DMS 273 (cell line): ENCODE results near the gene VAC14.
A peak's percentile ranks its signal among the peaks of the same experiment; 100 is the strongest.

Source experiments
- DNase-seq: peaks from one replicate; lab custom pipeline; 2025; ENCODE audit not compliant: unreplicated experiment; lab: John Stamatoyannopoulos, UW

Gene VAC14

GRCh38 chr16:70764632-70765031 is 36.3 kb downstream of the VAC14 start:
- no peak for DNase-seq

DNA sequence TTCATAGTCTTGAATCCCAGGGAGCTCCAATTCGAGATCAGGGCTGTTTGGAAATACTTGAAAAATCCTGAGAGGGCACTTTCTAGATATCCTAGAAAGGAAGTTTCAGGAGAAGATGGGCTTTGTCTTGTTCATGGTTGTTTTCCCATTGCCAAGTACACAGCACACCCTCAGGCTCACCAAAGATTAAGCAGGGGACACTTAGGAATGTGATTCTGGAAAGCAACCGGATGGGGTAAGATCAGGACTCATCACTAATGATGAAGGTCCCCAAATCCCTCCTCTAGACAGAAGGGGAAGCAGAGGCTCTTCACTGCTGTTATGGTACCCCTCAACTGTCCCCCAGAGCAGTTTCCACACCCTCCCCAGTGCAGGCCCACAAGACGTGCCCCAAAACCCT is 40.7 kb downstream of the VAC14 start:
- DNase-seq: no peak

DNA sequence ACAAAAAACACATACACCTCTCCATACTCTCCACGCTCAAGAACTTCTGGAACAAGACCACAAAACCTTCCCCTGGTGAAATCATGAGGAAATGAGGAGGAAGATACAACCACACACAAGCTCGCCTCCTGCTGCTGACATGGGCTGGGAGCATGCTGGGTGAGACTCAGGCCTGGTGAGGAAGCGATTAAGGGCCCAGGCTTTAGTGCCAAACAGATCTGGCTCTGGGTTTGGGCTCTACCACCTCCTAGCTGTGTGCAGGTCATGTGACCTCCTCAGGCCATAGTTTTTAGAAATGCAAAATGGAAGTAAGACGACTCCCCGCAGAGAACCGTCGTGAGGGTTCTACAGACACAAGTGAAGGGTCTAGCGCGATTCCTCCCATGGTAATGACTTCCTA is 41.3 kb downstream of the VAC14 start:
- no peak for DNase-seq

DNA sequence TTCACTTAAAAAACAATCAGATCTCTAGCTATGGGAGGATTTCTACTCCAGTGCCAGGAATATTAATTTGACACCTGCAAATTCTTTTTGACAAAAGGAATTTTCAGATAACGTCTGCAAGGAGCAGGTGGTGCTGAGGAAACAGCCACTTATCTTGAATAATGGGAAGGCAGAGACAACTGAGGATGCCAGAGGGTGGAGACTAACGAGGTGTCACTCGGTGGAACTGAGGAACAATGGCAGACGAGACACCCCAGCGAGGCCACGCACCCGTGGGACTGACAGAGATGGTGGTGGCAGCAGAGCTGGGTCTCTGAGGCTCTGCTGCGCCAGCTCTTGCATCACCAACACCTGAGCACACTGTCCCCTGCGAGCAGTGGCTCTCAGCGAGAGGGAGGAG is 42.2 kb downstream of the VAC14 start:
- no peak for DNase-seq

- DNase-seq: no peak
Observed at GRCh38 chr16:70757183-70757582, 43.8 kb downstream of the VAC14 start.

DNA sequence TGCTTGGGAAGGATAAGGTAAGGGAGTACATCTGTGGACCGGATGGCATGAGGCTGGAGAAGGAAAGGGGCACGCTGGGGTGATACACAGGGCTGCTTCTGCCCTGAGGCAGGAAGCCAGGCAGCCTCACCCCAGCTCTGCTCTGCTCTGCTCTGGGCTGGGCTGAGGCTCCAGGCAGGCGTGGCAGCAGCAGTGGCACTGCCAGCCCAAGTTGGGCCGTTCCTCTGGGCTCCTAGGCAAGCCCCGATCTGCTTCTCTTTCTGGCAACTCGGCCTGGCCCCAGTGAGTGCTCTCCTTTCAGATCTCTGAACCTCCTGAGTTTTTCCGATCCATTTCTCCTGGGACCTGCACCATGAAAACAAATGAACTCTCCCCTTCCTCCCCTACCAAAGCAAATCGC is 44.9 kb downstream of the VAC14 start:
- DNase-seq: no peak

DNA sequence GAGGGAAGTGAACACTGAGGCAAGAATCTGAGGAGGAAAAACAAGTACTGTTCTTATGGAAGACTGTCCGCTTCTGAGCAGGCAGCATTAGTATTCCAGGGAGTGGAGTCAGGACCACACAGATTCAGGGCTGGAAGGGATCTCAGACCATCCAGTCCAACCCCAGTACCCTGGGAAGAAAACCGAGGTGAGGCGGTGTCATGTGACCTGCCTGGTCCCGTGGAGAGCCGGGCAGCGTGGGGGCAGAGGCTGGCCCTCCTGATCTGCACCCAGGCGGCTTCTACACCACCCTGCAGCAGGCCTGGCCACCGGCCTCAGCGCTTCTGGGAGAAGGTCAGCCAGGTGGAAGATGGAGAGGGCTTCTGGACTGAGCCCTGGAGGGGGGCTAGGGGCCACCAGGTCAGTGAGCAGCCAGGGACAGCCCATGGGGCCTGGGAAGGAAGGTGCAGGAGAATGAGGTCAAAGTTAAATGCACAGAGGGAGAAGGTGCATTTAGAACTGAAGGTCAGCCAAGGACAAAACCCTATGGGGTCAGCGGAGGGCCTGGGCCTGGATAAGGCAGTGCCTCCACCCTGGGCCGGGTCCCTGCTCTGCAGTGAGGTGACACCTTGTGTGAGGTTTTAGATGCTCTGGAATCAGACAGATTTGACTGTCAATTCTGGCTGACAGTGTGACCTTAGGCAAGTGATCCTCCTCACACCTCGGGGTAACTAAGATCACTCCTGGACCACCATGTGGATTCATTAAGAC is 45.9 kb downstream of the VAC14 start:
- DNase-seq: no peak

DNA sequence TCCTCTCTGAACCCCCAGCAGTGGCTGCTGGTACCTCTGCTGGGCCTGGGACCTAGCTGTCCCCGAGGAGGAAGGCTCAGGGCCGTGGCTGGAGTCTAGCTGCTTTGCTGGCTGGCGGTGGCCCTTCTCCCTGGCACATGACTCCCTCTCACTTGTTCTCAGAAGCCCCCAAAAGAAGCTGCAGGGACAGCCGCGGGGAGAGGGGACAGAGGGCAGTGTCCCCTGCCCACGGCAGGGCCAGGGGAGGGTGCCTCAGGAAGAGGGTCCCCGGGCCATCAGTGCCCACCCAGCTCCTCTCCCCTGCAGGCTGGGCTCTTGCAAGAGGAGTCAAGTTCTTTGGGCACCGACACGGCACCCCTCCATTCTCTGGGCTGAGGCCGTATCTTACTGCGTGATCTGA is 46.6 kb downstream of the VAC14 start:
- DNase-seq: no peak

DNA sequence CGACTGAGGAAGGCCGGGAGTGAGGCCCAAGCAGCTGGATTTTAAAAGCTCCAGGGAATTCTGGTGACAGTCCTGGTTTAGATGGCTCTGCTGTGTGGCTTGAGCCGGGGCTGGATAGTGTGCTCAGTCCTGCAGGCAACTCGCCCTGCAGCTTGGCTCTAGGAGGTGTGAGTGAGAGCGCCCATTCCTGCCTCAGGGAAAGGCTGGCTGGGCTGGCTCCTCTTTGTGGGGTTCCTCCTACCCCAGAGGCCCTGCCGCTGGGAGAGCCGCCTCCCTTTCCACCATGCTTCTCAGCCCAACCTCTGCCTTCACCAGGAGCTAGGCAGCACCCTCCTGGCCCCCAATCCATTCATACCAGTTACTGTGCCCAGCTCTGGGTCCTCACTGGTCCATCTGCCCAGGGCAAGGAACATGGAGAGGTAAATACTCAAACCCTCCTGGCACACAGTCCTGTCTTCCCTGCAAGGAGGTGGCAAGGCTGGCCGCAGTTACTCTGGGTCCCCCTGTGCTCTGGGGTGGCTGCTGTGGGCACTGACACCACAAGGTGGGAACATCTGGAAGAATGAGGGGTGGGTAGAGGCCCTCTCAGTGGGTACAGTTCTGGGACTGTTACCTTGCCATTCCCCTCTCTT is 47.1 kb downstream of the VAC14 start:
- DNase-seq: no peak

GRCh38 chr16:70753228-70753627 is 47.7 kb downstream of the VAC14 start:
- no peak for DNase-seq

- no peak for DNase-seq
Observed at GRCh38 chr16:70752426-70752825, 48.5 kb downstream of the VAC14 start.

- no peak for DNase-seq
Observed at GRCh38 chr16:70751593-70751992, 49.4 kb downstream of the VAC14 start.

- DNase-seq: no peak
Observed at GRCh38 chr16:70750893-70751467, 50.0 kb downstream of the VAC14 start.

- DNase-seq: no peak
Observed at GRCh38 chr16:70749681-70750601, 51.0 kb downstream of the VAC14 start.

- DNase-seq: no peak
Observed at GRCh38 chr16:70749006-70749678, 51.8 kb downstream of the VAC14 start.

DNA sequence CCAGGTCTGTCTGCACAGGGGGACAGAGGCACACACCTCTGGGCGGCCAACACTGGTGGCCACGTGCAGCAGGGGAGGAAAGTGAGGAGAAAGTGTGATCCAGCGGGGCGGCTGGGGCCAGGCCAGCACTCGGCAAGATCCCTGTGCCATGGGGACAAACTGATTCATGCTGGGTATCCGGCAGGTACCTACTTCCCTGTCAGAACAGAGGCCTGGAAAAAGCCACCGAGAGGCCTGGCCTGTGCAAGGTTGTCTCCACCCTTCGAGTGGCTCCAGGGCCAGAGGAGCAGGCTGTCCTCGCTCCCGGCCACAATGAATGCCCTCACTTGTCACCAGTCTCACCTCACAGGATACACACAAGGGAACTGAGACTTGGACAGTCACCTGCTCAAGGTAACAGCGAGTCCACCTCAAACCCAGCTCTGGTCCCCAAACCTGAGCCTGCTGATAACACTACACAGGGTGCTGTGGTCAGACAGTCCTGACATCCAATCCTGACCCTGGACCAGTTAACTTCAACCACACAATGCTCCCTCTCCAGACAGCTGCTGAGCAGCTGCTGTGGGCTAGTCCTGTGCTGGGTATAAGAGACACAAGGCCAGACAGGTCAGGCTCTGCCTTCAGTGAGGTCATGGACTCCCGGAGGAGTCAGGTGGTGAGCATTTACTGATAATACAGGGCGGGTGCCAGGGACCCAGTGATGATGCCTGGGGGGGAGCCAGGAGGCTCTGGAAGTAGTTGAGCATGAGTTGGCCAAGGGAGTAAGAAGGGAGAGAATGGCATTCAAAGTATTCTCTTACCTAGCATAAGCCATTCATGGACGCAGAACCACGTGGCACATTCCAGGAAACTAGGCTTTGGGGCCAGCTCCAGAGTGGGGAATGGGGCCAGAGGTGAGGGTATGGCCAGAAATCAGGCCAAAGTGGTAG is 53.0 kb downstream of the VAC14 start:
- DNase-seq: no peak

DNA sequence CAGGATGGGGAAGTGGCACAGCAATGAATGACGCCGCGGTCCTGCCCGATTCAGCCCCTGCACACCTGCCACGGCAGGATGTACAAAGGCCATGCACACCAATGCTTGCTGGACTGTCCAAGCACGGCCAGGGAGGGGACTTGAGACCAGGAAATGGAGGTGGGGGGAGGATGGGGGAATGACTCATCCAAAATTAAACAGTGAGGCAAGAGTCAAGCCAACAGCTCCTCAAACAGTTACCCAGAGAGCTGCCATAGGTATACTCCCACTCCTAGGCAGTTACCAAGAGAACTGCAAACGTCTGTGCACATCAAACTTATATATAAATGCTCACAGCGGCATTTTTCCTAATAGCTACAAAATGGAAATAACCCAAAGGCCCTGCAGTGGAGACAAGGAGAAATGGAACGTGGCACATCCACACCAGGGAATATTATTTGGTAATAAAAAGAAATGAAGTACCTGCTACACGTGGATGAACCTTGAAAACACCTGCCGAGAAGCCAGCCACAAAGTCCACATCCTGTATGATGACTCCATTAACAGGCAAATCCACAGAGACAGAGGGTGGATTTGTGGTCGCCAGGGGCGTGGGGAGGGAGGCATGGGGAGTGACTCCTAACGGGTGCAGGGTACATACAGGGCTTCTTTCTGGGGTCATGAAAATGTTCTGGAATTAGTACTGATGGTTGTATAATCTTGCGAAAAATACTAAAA is 54.1 kb downstream of the VAC14 start:
- DNase-seq: no peak

GRCh38 chr16:70746040-70746707 is 54.8 kb downstream of the VAC14 start:
- DNase-seq: peak; percentile 40
